Activated CD4-positive, alpha-beta T cell treated with anti-CD3 and anti-CD28 coated beads, Interleukin-2, amount 50 U/mL, for 24 hours (primary cell): ENCODE data around the gene ADK.
"Not testable (repeated sequence)": the region's sequence is repeated elsewhere in the genome, so short reads cannot be mapped to it uniquely, and the experiment has no call there.

ENCODE experiments used
- DNase-seq, 2 donors: peaks; one replicate each; pipeline ENCODE4 v3.0.0-alpha.2; 2020; ENCODE audit warnings: low read depth in 1 of 2, low spot score in 1 of 2

The ADK gene

GRCh38 chr10:74476162-74476706 lies 325.2 kb downstream of the ADK start:
- DNase-seq = not testable (repeated sequence)

- DNase-seq = no peak
These were observed 329.8 kb downstream of the ADK start for GRCh38 chr10:74480778-74481177.

- no peak for DNase-seq
These were observed 332.3 kb downstream of the ADK start for GRCh38 chr10:74483356-74483755.

GRCh38 chr10:74485283-74485682 lies 334.3 kb downstream of the ADK start:
- DNase-seq = no peak

- DNase-seq = no peak
These were observed 335.6 kb downstream of the ADK start for GRCh38 chr10:74486659-74487058.

- no peak for DNase-seq
These were observed 337.9 kb downstream of the ADK start for GRCh38 chr10:74488907-74489306.

GRCh38 chr10:74490551-74490950 lies 339.5 kb downstream of the ADK start:
- no peak for DNase-seq

GRCh38 chr10:74491014-74491413 lies 340.0 kb downstream of the ADK start:
- DNase-seq = no peak

- not testable (repeated sequence) for DNase-seq
These were observed 345.3 kb downstream of the ADK start for GRCh38 chr10:74496276-74496675.

GRCh38 chr10:74498664-74499063 lies 347.6 kb downstream of the ADK start:
- not testable (repeated sequence) for DNase-seq

- no peak for DNase-seq
These were observed 349.1 kb downstream of the ADK start for GRCh38 chr10:74500026-74500704.

GRCh38 chr10:74500816-74501215 lies 349.8 kb downstream of the ADK start:
- DNase-seq = no peak

- no peak for DNase-seq
These were observed 352.1 kb downstream of the ADK start for GRCh38 chr10:74502963-74503608.

GRCh38 chr10:74507951-74508350 lies 356.9 kb downstream of the ADK start:
- DNase-seq = no peak

- DNase-seq = no peak
These were observed 359.6 kb downstream of the ADK start for GRCh38 chr10:74510594-74510993.

- no peak for DNase-seq
These were observed 360.0 kb downstream of the ADK start for GRCh38 chr10:74511051-74511450.

- no peak for DNase-seq
These were observed 363.3 kb downstream of the ADK start for GRCh38 chr10:74514322-74514721.

- no peak for DNase-seq
These were observed 367.0 kb downstream of the ADK start for GRCh38 chr10:74518061-74518460.

- no peak for DNase-seq
These were observed 370.5 kb downstream of the ADK start for GRCh38 chr10:74521526-74521925.

GRCh38 chr10:74523199-74523598 lies 372.2 kb downstream of the ADK start:
- no peak for DNase-seq

GRCh38 chr10:74525885-74526284 lies 374.9 kb downstream of the ADK start:
- no peak for DNase-seq

GRCh38 chr10:74527611-74528010 lies 376.6 kb downstream of the ADK start:
- DNase-seq = not testable (repeated sequence)

GRCh38 chr10:74529205-74529604 lies 378.2 kb downstream of the ADK start:
- DNase-seq = no peak
